Measurements from ENCODE around the gene COPB2.

GRCh38 chr3:139378587-139379241 is 10.7 kb downstream of the COPB2 start:
- TF ChIP-seq ZNF687 (IDR thresholded peaks at IDR 0.05) = no peak
- no peak for TF ChIP-seq POLR2A (IDR thresholded peaks at IDR 0.05; ENCODE audit: low read depth, low read length)
- TF ChIP-seq MYC (IDR thresholded peaks at IDR 0.05; ENCODE audit: insufficient read depth, insufficient read length, insufficient replicate concordance, low read length, severe bottlenecking) = no peak
- no peak for TF ChIP-seq NR2C2 (IDR thresholded peaks at IDR 0.05; ENCODE audit: borderline replicate concordance, control insufficient read depth, insufficient read length, low read depth)
- TF ChIP-seq FOXM1 (IDR thresholded peaks at IDR 0.05; ENCODE audit: low read depth, low read length) = no peak
- TF ChIP-seq MEF2B (IDR thresholded peaks at IDR 0.05; ENCODE audit: partially characterized antibody, poor library complexity, severe bottlenecking) = no peak
- TF ChIP-seq RAD21 (IDR thresholded peaks at IDR 0.05; ENCODE audit: insufficient read depth, low read depth, low read length) = no peak
- no peak for TF ChIP-seq GABPA (IDR thresholded peaks at IDR 0.05; ENCODE audit: low read depth)
